K562 (cell line): Measurements from ENCODE around the gene H3-3A. TPM values are rescaled to one million over a fixed set of nuclear protein-coding genes. Genes with fewer than 3 reads are reported as not detected.
A peak's percentile ranks its signal among the peaks of the same experiment; 100 is the strongest.

Experiments used
- ARHGAP35 ChIP-seq: fragments of 450-650 bp; IDR thresholded peaks from 2 replicates; pipeline ENCODE4 v1.6.1; 2018; ENCODE audit not compliant: partially characterized antibody
- CBX2 ChIP-seq: fragments of 200-600 bp; sonication (generic); IDR thresholded peaks from one replicate; pipeline ENCODE4 v1.6.1; 2012; ENCODE audit warnings: mild to moderate bottlenecking, low read length, inconsistent platforms; ENCODE audit not compliant: insufficient read depth, poor library complexity, severe bottlenecking
- ETV6 ChIP-seq, 3 experiments: fragments of 150-350 bp in 1 of 3; sonication (generic) in 1 of 3; formaldehyde crosslinking in 1 of 3; IDR thresholded peaks; 2 replicates each; pipeline versions ENCODE4 v1.6.1 to v1.8.0; 2014 to 2022; ENCODE audit warnings: borderline replicate concordance in 2 of 3, low read depth in 2 of 3, antibody characterized with exemption in 1 of 3, low read length in 1 of 3, mild to moderate bottlenecking in 1 of 3, missing genetic modification reagents in 1 of 3
- FOXO4 ChIP-seq: fragments of 450-650 bp; formaldehyde crosslinking; IDR thresholded peaks from 2 replicates; pipeline ENCODE4 v1.4.0; 2020; ENCODE audit warnings: mild to moderate bottlenecking, moderate library complexity
- HMG20A ChIP-seq: fragments of 450-650 bp; formaldehyde crosslinking; conservative IDR thresholded peaks from 2 replicates; pipeline ENCODE4 v1.4.0; 2020; ENCODE audit warnings: mild to moderate bottlenecking, mixed read lengths
- JUN ChIP-seq, 2 experiments: sonication (generic) in 1 of 2; formaldehyde crosslinking in 1 of 2; IDR thresholded peaks; 2 replicates each; pipeline versions ENCODE4 v1.6.1 to v1.8.0; 2012 to 2022; ENCODE audit warnings: borderline replicate concordance in 2 of 2, mild to moderate bottlenecking in 2 of 2, improper control_type of control experiment in 1 of 2, low read depth in 1 of 2, low read length in 1 of 2, missing genetic modification reagents in 1 of 2
- MEF2A ChIP-seq: IDR thresholded peaks from 2 replicates; pipeline ENCODE4 v1.6.1; 2011; ENCODE audit warnings: low read depth, mild to moderate bottlenecking, low read length, moderate library complexity; ENCODE audit not compliant: control insufficient read depth
- NCOA2 ChIP-seq, 2 experiments: fragments of 450-650 bp; IDR thresholded peaks; 2 replicates each; pipeline ENCODE4 v1.6.1; 2018; ENCODE audit warnings: mild to moderate bottlenecking in 2 of 2, moderate library complexity in 1 of 2; ENCODE audit not compliant: partially characterized antibody in 2 of 2
- NCOA4 ChIP-seq: fragments of 450-650 bp; IDR thresholded peaks from 2 replicates; pipeline ENCODE4 v1.6.1; 2018; ENCODE audit warnings: mild to moderate bottlenecking; ENCODE audit not compliant: partially characterized antibody
- NR1H2 ChIP-seq: sonication (generic); formaldehyde crosslinking; IDR thresholded peaks from 2 replicates; pipeline ENCODE4 v1.4.0; 2020; ENCODE audit warnings: mild to moderate bottlenecking, missing genetic modification reagents
- NR2C1 ChIP-seq, 2 experiments: fragments of 450-650 bp; IDR thresholded peaks; 2 replicates each; pipeline ENCODE4 v1.6.1; 2017; ENCODE audit warnings: mild to moderate bottlenecking in 2 of 2, antibody characterized with exemption in 1 of 2, inconsistent platforms in 1 of 2, missing compliant biosample characterization in 1 of 2, missing genetic modification characterization in 1 of 2
- PKNOX1 ChIP-seq: fragments of 450-650 bp; IDR thresholded peaks from 2 replicates; pipeline ENCODE4 v1.6.1; 2016
- POLR2B ChIP-seq: fragments of 450-650 bp; IDR thresholded peaks from 2 replicates; pipeline ENCODE4 v1.6.1; 2018; ENCODE audit warnings: low read depth; ENCODE audit not compliant: partially characterized antibody
- PTTG1 ChIP-seq: fragments of 450-650 bp; IDR thresholded peaks from 2 replicates; pipeline ENCODE4 v1.6.1; 2016; ENCODE audit warnings: low read depth, mild to moderate bottlenecking, missing genetic modification characterization, missing compliant biosample characterization
- RBM39 ChIP-seq: fragments of 200-400 bp; formaldehyde crosslinking; optimal IDR thresholded peaks from 2 replicates; pipeline ENCODE3; 2018; ENCODE audit warnings: low read depth, low read length
- TCF3 ChIP-seq: sonication (generic); formaldehyde crosslinking; IDR thresholded peaks from 2 replicates; pipeline ENCODE4 v1.4.0; 2020; ENCODE audit warnings: mild to moderate bottlenecking, missing genetic modification reagents
- TCF7L2 ChIP-seq: fragments of 150-350 bp; IDR thresholded peaks from 2 replicates; pipeline ENCODE4 v1.6.1; 2016; ENCODE audit warnings: low read depth, mild to moderate bottlenecking, low read length, moderate library complexity
- ZFP36 ChIP-seq: fragments of 150-350 bp; IDR thresholded peaks from 2 replicates; pipeline ENCODE4 v1.6.1; 2018; ENCODE audit warnings: low read length, low read depth; ENCODE audit not compliant: partially characterized antibody
- ZNF3 ChIP-seq: fragments of 250-450 bp; sonication (Bioruptor Pico); IDR thresholded peaks from 2 replicates; pipeline ENCODE4 v1.5.0; 2021; ENCODE audit warnings: mild to moderate bottlenecking, moderate library complexity
- ZNF347 ChIP-seq: fragments of 450-650 bp; formaldehyde crosslinking; IDR thresholded peaks from 2 replicates; pipeline ENCODE4 v1.4.0; 2020; ENCODE audit warnings: low read depth, mild to moderate bottlenecking, moderate library complexity
- ZNF551 ChIP-seq: fragments of 250-450 bp; sonication (Bioruptor Pico); IDR thresholded peaks from 2 replicates; pipeline ENCODE4 v1.5.0; 2021; ENCODE audit warnings: mild to moderate bottlenecking, moderate library complexity
- ZNF695 ChIP-seq: fragments of 450-650 bp; formaldehyde crosslinking; IDR thresholded peaks from 2 replicates; pipeline ENCODE4 v1.4.0; 2020; ENCODE audit warnings: mild to moderate bottlenecking, moderate library complexity
- ZNF717 ChIP-seq: fragments of 250-450 bp; sonication (Bioruptor Pico); IDR thresholded peaks from 2 replicates; pipeline ENCODE4 v1.5.0; 2021
- ZNF766 ChIP-seq: fragments of 200-800 bp; sonication (Bioruptor generic); conservative IDR thresholded peaks from 2 replicates; pipeline ENCODE4 v1.6.1; 2016; ENCODE audit warnings: missing genetic modification characterization, missing compliant biosample characterization
- polyA plus RNA-seq, 8 experiments: library from polyadenylated mRNA; depleted of rRNA in 4 of 8; stranded (reverse) in 5 of 8; unstranded in 3 of 8; fragments of >200 nt; fragmentation: Nextera tagmentation in 2 of 8; fragmentation: Illumina TruSeq in 1 of 8; extraction: Ambion mirVana in 2 of 8; extraction: Trizol in 1 of 8; gene quantifications; 2 replicates each; pipeline versions ENCODE4 v1.2.1 to v1.2.3, GENCODE V29; 2011 to 2014; ENCODE audit warnings: inconsistent platforms in 1 of 8, missing spikeins in 1 of 8
- total RNA-seq, 7 experiments: library from RNA; depleted of rRNA in 6 of 7; stranded (reverse); fragments of >200 nt in 6 of 7; fragmentation: Illumina TruSeq in 2 of 7; extraction: Trizol in 2 of 7; gene quantifications; 2 replicates each; pipeline versions ENCODE4 v1.2.1 to v1.2.3, GENCODE V29; 2011 to 2021; ENCODE audit warnings: low replicate concordance in 1 of 7
- TF ChIP-seq, protein P1 (sequence below): fragments of 250-450 bp; sonication (Bioruptor Pico); IDR thresholded peaks from 2 replicates; pipeline ENCODE4 v1.5.0; 2021

Gene H3-3A
- total and polyA plus RNA-seq, 9 of the 15 experiments (the other 6 are each of a cell fraction or from before 2014, with no cell fraction given): 426 to 1,083 (median 591) TPM

- TF ChIP-seq PTTG1 (no peak), CBX2 (no peak), NR1H2 (no peak), PKNOX1 (no peak), MEF2A (no peak), NCOA2 (IDR thresholded peaks at IDR 0.05; ENCODE audit: partially characterized antibody in 2 of 2) (no peak), JUN (IDR thresholded peaks at IDR 0.05; ENCODE audit: borderline replicate concordance, low read depth, low read length) (peak; percentile 34; the same call in 1 of the 2 replicates), JUN (CRISPR knock-in tag; IDR thresholded peaks at IDR 0.05; ENCODE audit: borderline replicate concordance) (peak; percentile 50; the same call in 1 of the 2 replicates), ZFP36 (no peak), FOXO4 (no peak), ARHGAP35 (no peak), ZNF717 (CRISPR knock-in tag) (no peak), HMG20A (no peak), NCOA4 (no peak), ZNF347 (no peak), RBM39 (no peak), NR2C1 (IDR thresholded peaks at IDR 0.05) (no peak; the same call in 1 of the 2 replicates), NR2C1 (tag; IDR thresholded peaks at IDR 0.05) (no peak), POLR2B (peak; percentile 58), ZNF551 (CRISPR knock-in tag) (no peak), ZNF766 (CRISPR knock-in tag) (no peak), ZNF695 (no peak), TCF3 (CRISPR knock-in tag) (no peak), ZNF3 (CRISPR knock-in tag) (no peak), ETV6 (IDR thresholded peaks at IDR 0.05; ENCODE audit: borderline replicate concordance in 1 of 2, low read depth in 2 of 2, low read length in 1 of 2) (no peak), ETV6 (CRISPR knock-in tag; IDR thresholded peaks at IDR 0.05; ENCODE audit: borderline replicate concordance) (no peak), TCF7L2 (no peak)
- TF ChIP-seq, protein P1, sequence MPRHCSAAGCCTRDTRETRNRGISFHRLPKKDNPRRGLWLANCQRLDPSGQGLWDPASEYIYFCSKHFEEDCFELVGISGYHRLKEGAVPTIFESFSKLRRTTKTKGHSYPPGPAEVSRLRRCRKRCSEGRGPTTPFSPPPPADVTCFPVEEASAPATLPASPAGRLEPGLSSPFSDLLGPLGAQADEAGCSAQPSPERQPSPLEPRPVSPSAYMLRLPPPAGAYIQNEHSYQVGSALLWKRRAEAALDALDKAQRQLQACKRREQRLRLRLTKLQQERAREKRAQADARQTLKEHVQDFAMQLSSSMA (CRISPR knock-in tag): no peak
Observed at GRCh38 chr1:226083302-226084101, 21.0 kb downstream of the H3-3A start (continued).
